HG02588 (cell line): ENCODE measurements around the gene SLC23A2.
"Not testable (repeated sequence)": the region's sequence is repeated elsewhere in the genome, so short reads cannot be mapped to it uniquely, and the experiment has no call there.

Experiments used
- ATAC-seq: cut with Tn5 transposase; IDR thresholded peaks from one replicate; pipeline ENCODE4 v1.9.1; 2021; ENCODE audit warnings: mild to moderate bottlenecking, moderate library complexity; ENCODE audit not compliant: unreplicated experiment

The SLC23A2 gene

DNA sequence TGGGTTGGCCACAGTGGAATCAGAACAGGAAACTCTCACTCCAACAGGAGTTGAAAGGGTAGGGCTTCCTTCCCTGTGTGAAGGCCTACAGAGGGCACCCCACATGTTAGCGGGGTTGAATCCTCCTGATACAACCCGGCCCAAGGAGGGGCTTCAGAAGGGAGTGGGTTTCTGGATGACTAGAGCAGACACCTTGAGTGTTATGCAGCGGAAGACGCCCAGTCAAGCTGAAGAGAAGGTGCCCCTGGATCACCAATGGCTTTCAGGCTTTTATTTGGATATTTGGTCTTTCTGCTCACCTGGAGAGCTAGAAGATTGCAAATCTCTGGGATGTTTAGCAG, 146.8 kb downstream of the SLC23A2 start:
- ATAC-seq: no peak

DNA sequence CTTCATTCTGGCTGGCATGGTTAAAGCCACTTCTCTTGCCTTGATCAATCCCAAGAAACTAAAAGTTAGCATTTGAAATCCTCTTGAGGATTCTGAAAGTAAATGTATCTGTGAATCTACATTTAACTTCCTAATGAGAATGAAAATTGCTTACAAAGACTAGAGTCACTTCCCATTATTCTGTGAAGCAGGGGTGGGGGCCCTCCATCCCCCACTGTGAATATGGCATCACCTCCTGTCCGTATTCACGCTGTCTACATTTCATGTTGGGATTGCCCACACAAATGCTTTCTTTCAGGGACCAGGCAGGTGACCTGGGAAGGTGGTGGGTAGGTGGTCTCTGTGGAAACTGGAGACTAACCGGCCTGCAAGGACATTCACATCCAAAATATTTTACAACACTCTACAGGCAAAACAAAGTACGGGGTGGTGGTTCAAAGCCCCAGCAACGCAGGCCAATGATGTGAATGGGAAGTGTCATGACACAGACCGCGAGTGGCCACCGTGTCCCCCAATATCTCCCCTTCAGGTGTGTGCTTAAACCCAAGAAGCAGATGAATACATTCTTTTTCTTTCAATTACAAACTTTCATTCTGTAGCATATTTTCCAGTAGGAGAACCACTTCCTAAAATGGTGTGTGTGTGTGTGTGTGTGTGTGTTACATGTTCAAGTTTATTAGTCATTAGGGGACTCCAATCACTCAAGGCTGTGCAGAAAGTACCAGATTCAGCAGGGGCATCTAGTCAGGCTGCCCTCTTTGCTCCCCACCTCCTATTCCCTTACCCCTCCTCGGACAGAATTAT, 147.4 kb downstream of the SLC23A2 start:
- no peak for ATAC-seq

DNA sequence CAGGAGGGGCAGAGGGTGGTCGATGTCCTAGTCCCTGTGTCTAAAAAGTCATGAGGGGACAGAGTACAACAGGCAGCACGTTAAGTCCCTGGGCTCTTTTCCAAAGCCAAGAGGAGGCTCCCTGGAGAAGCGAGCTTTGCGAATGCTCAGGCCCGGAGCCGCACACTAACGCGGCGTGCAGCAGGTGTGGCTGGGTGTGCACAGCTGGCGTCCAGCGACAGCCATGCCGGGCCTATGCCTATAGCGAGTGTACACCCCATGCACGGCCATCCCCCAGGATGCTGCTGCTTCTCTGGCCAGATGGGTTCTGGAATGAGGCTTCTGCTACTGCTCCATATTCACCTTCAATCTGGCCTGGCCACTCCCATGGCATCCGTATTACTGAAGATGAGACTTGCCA, 148.3 kb downstream of the SLC23A2 start:
- no peak for ATAC-seq

DNA sequence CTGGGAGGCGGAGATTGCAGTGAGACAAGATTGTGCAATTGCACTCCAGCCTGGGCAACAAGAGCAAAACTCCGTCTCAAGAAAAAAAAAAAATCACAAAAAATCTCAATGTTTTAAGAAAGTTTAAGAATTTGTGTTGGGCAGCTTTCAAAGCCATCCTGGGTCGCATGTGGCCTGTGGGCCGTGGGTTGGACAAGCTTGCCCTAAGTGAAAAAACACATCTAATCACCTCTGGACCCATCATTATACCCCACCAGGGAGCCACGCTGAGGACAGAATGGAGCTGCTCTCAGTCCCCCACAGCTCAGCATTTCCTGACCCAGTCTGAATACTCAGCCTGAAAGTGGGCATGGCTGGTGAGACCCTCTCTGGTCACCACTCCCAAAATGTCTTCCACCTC, 150.3 kb downstream of the SLC23A2 start:
- ATAC-seq: no peak

DNA sequence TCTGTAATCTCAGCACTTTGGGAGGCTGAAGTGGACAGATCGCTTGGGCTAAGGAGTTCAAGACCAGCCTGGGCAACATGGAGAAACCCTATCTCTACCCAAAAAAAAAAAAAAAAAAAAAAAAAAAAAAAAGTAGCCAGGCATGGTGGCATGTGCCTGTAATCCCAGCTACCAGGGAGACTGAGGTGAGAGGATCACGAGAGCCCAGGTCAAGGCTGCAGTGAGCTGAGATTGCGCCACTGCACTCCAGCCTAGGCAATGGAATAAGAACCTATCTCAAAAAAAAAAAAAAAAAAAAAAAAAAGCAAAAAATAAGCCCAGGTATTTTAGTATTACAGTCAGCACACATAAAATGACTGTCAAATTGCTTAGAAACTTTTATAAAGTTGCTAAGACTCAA, 152.5 kb downstream of the SLC23A2 start:
- ATAC-seq: not testable (repeated sequence)

DNA sequence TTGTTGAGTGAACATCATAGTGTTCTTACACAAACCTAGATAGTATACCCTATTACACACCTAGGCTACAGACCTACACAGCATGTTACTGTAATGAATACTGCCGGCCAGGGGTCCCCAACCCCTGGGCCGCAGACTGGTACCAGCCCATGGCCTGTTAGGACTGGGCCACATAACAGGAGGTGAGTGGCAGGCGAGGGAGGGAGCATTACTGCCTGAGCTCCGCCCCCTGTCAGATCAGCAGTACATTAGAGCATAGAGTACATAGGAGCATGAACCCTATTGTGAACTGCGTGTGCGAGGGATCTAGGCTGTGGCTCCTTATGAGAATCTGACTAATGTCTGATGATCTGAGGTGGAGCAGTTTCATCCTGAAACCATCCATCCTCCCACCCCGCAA, 153.3 kb downstream of the SLC23A2 start:
- no peak for ATAC-seq

DNA sequence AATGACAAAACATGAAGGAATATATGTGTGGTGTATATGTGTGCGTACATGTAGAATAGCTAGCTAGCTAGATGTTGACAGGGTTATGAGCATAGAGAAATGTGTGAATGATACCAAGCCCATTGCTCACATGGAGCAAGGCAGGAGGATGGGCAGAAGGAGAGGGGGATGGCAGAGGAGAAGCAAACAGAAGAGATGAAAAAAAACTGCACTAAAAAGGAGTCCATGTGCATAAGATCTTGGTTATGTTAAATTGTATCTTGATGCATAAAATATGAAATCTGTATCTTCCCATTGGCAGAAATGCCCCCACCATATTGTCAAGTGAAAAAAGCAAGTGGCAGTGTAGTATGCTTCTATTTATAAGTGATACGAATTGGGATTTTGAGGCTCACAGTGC, 154.5 kb downstream of the SLC23A2 start:
- ATAC-seq: no peak

DNA sequence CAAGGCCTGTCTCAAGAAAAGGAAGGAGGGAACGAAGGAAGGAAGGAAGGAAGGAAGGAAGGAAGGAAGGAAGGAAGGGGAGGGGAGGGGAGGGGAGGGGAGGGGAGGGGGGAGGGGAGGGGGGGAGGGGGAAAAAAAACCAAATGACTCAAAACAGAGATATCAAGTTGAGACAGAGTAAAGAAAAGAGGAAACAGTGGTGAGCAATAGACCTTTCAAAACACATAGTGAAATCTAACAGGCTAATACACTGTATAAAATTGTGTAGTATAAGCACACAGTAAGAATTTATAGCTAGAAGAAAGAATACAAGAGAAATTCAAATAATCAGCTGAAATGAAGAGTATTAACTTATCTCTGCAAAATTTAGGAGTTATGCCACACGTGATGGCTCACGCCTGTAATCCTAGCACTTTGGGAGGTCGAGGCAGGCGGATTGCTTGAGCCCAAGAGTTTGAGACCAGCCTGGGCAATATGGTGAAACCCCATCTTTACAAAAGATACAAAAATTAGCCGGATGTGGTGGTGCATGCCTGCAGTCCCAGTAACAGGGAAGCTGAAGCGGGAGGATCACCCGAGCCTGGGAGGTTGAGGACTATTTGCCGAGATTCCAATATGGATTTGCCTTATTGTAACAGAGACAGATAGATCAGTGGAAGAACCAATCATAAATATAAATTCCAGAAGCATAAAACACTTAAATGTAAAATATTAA, 156.4 kb downstream of the SLC23A2 start:
- no peak for ATAC-seq

DNA sequence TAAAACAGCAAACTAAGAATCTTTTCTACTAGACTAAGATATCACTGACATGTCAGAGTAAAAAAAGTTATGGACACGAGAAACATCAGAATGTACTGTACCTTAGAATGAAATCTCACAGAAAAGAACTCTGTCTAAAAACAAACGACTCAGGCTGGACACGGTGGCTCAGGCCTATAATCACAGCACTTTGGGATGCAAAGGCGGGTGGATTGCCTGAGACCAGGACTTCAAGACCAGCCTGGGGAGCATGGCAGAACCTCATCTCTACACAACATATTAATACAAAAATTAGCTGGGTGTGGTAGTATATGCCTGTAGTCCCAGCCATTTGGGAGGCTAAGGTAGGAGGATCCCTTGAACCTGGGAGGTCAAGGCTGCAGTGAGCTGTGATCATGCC, 157.0 kb downstream of the SLC23A2 start:
- no peak for ATAC-seq

DNA sequence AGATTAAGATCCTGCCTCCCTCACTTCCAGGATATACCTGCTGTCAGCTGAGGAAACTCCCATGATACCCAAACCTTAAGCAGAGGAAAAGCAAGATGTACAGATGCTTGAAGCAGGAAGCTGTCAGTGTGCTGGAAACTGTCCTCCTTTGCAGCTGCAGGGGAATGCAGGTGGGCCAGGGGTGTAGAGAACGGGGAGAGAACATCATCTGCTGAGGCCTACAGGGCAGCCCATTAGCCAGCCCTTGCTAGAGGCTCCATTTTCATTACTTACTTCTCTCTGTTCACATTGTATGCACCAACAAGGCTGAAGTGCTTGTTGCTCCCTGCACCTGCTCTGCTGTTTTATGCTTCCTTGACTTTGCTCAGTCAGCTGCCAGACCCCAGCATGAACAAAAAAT, 160.5 kb downstream of the SLC23A2 start:
- no peak for ATAC-seq

DNA sequence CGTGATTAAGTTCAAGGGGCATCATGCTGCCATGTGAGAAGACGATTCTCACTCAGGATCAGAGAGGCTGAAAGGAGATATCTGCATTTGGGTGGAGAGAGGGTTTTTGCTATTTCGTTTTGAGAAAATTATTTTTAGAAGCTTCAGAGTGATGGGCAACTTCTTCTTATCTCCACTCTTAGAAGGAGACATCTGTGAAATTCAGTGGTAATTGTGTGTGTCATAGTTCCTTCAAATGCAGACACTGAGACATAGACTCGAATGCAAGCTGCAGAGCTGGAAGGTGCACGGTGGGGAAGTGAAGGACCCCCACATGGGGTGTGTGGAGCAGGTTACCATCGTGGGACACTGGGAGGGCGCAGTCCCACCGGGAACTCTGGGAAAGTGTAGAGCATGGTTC, 162.8 kb downstream of the SLC23A2 start:
- ATAC-seq: no peak

DNA sequence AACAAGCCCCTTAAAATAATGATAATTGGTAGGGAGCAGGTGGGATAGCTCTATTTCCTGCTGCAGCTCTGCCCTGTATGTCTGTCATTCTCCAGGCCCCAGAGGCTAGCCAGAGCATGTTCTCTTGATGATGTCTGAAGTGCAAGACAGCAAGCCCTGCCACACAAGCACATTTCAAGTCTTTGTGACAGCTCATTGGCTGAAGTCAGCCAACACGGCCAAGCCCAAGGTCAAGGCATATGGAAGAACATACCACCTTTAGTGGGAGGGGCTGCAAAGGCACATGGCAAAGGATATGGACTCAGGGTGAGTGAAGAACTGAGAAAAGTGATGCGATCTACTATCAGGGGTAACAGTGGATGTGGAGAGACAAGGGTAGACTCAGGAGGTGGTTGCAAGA, 163.6 kb downstream of the SLC23A2 start:
- no peak for ATAC-seq

DNA sequence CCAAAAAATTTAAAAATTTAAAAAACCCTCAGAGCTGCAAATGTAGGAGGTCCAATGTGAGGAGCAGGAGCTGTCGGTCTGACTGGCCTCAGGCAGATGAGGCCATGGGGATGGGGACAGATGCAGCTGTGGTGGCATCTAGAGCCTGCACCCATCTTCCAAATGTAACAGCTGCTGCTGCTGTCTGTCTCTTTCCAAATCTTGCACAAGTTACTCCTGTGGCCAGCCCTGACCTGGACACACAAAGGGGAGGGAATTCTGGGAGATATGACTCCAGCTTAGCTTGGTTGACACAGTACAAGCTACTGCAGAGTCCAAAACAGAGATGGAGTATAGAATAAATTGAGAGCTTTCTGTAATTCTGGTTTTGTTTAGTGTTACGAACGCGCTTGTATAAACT, 164.4 kb downstream of the SLC23A2 start:
- no peak for ATAC-seq

DNA sequence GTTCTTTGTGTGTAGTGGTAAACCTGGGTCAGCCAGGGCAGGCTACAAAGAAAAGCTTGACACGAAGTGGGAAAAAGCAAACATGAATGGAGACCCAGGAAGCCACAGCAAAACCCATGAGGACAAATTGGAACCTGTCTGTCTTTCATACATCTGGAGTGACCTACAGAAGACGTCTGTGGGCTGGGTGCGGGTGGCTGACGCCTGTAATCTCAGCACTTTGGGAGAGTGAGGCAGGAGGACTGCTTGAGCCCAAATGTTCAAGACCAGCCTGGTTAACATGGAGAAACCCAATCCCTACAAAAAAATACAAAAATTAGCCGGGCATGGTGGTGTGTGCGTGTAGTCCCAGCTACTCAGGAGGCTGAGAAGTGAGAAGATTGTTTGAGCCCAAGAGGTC, 164.8 kb downstream of the SLC23A2 start:
- ATAC-seq: no peak

DNA sequence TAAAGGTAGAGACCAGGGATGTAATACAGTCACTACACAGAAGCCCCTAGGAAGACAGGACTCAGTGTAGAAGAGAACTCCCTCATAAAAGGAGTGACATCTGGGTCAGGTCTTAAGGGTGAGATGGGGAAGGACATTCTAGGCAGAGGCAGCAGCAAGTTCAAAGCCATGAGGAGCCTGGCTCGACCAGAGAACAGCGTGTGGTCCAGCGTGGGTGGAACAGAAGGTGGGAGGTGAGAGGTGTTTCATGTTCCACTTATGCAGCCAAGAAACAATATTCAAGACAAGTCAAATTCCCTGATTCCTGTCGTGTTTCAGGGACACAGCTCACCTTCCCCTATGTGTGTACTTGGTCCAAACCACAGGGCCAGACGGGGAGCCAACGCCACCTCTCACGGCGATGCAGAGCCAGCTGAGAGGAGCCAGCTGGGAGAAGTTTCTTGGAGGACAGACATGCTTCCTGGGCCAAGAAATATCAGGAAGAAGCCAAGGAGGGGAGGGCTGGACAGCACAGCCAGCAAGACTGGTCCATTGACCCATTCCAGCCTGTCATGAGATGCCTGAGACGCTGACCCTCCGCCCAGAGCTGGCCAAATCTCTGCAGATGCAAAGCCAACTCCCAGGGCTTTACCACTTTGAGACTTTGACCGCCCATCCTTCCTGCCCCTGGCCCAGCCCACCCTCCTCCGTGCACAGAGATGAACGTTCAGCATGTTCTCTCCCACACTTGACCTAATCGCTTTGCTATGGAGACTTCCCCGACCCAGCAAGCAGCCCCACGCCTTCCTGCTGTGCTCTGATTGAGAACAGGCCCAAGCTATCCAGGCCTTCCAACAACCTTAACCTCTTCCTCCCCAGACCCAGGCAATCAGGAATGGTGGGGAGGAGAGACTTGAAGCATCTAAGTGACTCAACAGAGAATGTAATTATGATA, 165.8 kb downstream of the SLC23A2 start:
- no peak for ATAC-seq

DNA sequence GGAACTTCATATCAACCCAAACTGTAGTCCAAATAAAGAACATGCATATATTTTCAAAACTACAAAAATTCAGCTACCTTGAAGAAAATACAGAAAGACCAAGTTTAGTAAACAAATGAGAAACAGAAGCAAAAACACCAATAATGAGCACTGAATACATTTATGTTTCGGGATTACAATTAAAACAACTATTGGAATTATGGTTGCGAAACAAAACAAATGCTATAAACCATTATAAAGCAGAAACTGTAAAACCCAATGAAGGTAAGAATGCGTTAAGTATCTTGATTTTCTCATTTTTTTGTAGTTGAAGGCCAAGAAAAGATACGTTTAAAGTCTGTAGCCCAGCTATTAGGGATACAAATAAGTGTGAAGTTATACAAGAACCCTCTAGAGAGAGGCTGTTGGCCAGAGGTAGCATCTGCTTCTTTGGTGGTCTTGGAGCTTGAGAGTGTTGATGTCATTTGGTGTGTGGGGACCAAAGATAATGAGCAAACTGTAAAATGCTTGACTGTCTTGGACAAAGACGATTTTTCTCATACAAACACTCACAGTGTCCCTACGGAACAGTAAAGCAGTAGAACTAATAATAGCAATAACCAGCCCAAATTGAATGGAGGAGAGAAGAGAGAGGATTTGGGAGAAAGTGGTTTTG, 168.1 kb downstream of the SLC23A2 start:
- ATAC-seq: no peak

DNA sequence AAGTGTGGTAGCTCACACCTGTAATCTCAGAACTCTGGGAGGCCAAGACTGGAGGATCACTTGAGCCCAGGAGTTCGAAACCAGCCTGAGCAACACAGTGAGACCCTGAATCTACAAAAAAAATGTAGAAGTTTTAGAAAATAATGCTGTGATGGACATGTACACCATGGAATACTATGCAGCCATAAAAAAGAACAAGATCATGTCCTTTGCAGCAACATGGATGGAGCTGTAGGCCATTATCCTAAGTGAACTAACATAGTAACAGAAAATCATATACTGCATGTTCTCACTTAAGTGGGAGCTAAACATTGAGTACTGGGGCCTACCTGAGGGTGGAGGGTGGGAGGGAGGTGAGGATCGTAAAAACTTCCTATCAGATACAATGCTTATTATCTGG, 168.8 kb downstream of the SLC23A2 start:
- no peak for ATAC-seq

DNA sequence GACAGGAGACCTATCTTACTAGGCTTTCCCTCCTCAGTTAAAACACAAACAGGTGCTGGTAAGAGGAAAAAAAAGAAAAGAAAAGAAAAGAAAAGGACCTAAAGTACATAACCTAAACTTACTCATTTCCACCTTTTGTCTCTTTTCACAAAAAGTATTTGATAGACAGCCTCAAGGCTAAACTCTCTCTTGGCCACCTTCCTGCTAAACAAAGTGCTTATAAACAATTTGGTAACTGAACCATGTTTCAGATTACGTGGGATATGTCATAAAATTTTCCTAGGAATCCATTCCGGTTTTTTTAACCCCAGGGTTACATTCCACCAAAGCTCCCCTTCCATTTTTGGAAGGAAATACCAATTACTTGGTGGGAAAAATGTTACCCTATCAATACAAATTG, 170.6 kb downstream of the SLC23A2 start:
- no peak for ATAC-seq

DNA sequence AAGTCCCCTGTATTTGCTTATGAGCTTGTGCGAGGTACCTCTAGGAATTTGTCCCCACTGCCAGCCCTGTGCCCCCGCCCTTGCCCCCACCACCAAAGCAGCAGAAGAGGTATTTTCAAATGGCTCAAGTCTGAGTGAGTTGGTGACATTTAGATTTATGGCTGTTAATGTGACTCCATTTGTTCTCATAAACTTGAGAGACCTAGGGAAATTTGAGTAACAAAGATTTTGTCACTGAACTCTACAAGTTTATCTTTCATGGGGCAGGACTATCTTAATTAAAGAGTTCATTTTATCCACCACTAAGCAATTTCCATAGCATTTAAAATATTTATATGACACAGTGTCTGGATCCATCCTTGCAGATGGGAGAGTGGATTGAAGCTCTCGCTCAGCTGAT, 171.1 kb downstream of the SLC23A2 start:
- ATAC-seq: no peak

DNA sequence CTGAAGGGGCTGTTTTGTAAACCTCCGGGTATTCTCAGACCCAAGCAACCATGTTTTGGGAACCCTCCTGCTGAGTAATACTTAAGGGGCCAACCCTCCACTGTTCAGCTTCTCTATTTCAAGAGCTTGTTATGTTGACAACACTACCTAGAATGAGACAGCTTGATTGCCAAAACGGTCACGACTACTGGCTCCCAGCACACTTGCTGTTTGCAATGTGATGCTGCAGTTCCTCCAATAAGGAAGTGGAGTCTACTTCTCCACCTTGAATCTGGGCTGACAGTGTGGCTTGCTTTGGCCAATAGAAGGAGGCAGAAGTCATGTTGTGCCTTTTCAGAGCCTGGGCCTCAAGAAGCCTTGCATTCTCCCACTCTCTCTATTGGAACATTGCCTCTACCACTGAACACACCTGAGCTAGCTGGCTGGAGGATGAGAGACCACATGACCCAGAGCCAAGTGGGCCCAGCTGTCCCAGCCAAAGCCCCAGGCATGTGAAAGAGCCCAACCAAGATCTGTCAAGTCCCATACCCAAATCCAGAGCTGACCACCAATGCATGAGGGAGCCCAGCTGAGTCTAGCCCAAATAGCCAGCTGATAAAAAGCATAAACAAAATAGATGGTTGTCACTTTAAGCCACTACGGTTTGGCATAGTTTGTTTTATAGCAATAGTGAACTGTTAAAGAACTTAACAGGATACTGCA, 171.6 kb downstream of the SLC23A2 start:
- no peak for ATAC-seq
